HuH-7.5 (cell line): ENCODE data around the gene FOLR3.
"Not testable (repeated sequence)": the region's sequence is repeated elsewhere in the genome, so short reads cannot be mapped to it uniquely, and the experiment has no call there.

Experiments used
- DNase-seq: peaks from one replicate; pipeline ENCODE4 v3.0.0; 2011; ENCODE audit warnings: low spot score

The FOLR3 gene

GRCh38 chr11:72123117-72123653, 12.3 kb upstream of the FOLR3 start:
- DNase-seq = no peak

GRCh38 chr11:72124046-72124445, 11.5 kb upstream of the FOLR3 start:
- DNase-seq = no peak

- no peak for DNase-seq
Measured at GRCh38 chr11:72125956-72126355, 9.6 kb upstream of the FOLR3 start.

- DNase-seq = no peak
Measured at GRCh38 chr11:72127923-72128322, 7.6 kb upstream of the FOLR3 start.

- no peak for DNase-seq
Measured at GRCh38 chr11:72129381-72129780, 6.1 kb upstream of the FOLR3 start.

- DNase-seq = no peak
Measured at GRCh38 chr11:72132646-72133045, 2.9 kb upstream of the FOLR3 start.

GRCh38 chr11:72135891-72136683, 562 bp downstream of the FOLR3 start:
- DNase-seq = no peak

GRCh38 chr11:72136684-72137262, 1.2 kb downstream of the FOLR3 start:
- no peak for DNase-seq

- no peak for DNase-seq
Measured at GRCh38 chr11:72138821-72139390, 3.4 kb downstream of the FOLR3 start.

- DNase-seq = no peak
Measured at GRCh38 chr11:72139500-72139899, 4.0 kb downstream of the FOLR3 start.

GRCh38 chr11:72140661-72141060, 5.1 kb downstream of the FOLR3 start:
- no peak for DNase-seq

GRCh38 chr11:72141066-72141465, 5.5 kb downstream of the FOLR3 start:
- DNase-seq = no peak

GRCh38 chr11:72142086-72142485, 6.6 kb downstream of the FOLR3 start:
- not testable (repeated sequence) for DNase-seq

- DNase-seq = not testable (repeated sequence)
Measured at GRCh38 chr11:72142543-72142942, 7.0 kb downstream of the FOLR3 start.

GRCh38 chr11:72144807-72145565, 9.5 kb downstream of the FOLR3 start:
- no peak for DNase-seq

GRCh38 chr11:72146625-72147024, 11.1 kb downstream of the FOLR3 start:
- DNase-seq = no peak

- no peak for DNase-seq
Measured at GRCh38 chr11:72150882-72151281, 15.4 kb downstream of the FOLR3 start.

- not testable (repeated sequence) for DNase-seq
Measured at GRCh38 chr11:72153874-72154273, 18.3 kb downstream of the FOLR3 start.

- DNase-seq = no peak
Measured at GRCh38 chr11:72154816-72155215, 19.3 kb downstream of the FOLR3 start.

- no peak for DNase-seq
Measured at GRCh38 chr11:72155751-72156150, 20.2 kb downstream of the FOLR3 start.

GRCh38 chr11:72157131-72157530, 21.6 kb downstream of the FOLR3 start:
- no peak for DNase-seq

GRCh38 chr11:72160319-72160718, 24.8 kb downstream of the FOLR3 start:
- DNase-seq = no peak
